HG02642 (cell line): Measurements from ENCODE around the gene EIF5A2.
"Not testable (repeated sequence)": the region's sequence is repeated elsewhere in the genome, so short reads cannot be mapped to it uniquely, and the experiment has no call there.

Experiments used
- ATAC-seq: cut with Tn5 transposase; IDR thresholded peaks from one replicate; pipeline ENCODE4 v1.9.1; 2021; ENCODE audit warnings: mild to moderate bottlenecking; ENCODE audit not compliant: unreplicated experiment, poor library complexity

Gene EIF5A2

DNA sequence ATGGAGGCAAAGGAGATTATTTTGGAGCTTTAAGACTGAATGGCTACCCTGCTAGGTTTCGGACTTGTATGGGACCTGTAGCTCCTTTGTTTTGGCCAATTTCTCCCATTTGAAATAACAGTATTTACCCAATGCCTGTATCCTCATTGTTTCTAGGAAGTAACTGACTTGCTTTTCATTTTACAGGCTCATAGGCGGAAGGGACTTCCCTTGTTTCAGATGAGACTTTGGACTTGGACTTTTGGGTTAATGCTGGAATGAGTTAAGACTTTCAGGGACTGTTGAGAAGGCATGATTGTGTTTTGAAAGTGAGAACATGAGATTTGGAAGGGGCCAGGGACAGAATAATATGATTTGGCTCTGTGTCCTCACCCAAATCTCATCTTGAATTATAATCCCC, 10.5 kb downstream of the EIF5A2 start:
- ATAC-seq, result no peak

DNA sequence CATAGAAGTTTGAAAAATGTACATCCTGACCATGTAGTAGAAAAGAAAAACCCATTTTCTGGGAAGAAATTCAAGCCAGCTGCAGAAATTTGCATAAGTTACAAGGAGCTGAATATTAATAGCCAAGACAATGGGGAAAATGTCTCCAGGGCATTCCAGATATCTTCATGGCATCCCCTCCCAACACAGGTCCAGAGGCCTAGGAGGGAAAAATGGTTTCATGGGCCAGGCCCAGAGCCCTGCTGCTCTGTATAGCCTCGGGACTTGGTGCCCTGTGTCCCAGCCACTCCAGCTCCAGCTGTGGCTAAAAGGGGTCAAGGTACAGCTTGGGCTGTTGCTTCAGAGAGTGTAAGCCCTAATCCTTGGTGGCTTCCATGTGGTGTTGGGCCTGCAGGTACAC, 11.2 kb downstream of the EIF5A2 start:
- ATAC-seq, result not testable (repeated sequence)

DNA sequence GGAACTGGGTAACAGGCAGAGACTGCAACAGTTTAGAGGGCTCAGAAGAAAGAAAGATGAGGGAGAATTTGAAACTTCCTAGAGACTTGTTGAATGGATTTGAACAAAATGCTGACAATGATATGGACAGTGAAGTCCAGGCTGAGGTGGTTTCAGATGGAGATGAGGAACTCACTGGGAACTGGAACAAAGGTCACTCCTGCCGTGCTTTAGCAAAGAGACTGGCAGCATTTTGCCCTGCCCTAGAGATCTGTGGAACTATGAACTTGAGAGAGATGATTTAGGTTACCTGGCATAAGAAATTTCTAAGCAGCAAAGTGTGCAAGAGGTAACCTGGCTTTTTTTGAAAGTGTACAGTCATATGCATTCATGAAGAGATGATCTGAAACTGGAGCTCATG, 11.7 kb downstream of the EIF5A2 start:
- ATAC-seq, result no peak

DNA sequence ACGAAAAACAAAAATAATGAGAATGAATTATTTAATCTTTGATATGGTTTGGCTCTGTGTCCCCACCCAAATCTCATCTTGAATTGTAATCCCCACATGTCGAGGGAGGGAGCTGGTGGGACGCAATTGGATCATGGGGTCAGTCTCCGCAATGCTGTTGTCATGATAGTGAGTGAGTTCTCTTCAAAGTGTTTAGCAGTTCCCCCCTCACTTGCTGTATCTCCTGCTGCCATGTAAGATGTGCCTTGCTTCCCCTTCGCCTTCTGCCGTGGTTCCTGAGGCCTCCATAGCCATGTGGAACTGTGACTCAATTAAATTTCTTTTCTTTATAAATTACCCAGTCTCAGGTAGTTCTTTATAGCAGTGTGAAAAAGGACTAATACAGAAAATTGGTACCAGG, 12.1 kb downstream of the EIF5A2 start:
- ATAC-seq, result not testable (repeated sequence)

DNA sequence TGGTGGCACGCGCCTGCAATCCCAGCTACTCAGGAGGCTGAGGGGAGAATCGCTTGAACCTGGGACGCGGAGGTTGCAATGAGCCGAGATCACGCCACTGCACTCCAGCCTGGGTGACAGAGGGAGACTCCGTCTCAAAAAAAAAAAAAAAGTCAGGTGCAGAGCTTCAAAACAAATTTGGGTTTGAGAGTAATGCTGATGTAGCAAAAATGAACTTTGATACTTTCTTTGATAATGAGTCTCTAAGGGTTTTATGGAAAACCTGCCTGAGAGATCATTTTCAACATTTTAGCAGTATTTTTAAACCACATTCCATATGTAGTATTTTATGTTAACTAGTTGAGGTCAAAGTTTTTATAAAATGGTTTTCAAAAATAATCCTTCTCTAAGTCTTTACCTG, 14.5 kb downstream of the EIF5A2 start:
- ATAC-seq, result no peak

DNA sequence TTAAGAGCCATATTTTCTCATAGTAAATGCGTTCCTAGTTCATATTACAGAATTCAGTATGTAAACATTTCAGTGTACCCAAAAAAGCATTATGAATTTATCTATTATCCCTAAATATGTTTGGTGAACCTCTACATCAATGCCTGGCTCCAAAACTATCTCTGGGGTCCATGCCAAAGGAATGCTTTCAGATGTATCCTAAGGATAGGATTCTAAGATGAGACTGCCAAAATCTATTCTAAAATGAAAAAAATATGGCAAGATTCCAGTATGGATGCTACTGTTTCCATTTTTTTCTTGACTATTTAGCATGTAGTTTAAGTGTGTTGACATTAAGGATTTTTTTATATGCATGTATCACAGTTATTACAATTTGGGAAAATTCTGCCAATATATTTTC, 18.8 kb downstream of the EIF5A2 start:
- ATAC-seq, result no peak

DNA sequence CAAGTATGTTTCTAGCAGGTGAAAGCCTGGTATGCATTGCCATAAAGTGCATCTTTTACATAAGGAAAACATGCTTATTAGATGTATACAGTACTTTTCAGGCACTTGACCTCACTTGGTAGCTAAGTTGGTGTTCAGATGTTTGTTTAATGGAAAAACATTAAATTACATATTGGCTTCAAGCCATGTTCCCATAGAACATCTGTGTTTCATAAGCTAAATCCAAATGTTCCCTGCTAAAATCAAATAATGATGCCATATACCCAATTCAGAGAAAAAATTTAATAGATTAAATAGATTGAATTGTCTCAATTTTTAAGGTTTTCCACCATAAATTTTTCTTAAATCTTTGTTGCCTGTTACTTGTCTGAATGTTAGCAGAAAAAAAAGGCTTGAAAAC, 19.3 kb downstream of the EIF5A2 start:
- no peak for ATAC-seq

DNA sequence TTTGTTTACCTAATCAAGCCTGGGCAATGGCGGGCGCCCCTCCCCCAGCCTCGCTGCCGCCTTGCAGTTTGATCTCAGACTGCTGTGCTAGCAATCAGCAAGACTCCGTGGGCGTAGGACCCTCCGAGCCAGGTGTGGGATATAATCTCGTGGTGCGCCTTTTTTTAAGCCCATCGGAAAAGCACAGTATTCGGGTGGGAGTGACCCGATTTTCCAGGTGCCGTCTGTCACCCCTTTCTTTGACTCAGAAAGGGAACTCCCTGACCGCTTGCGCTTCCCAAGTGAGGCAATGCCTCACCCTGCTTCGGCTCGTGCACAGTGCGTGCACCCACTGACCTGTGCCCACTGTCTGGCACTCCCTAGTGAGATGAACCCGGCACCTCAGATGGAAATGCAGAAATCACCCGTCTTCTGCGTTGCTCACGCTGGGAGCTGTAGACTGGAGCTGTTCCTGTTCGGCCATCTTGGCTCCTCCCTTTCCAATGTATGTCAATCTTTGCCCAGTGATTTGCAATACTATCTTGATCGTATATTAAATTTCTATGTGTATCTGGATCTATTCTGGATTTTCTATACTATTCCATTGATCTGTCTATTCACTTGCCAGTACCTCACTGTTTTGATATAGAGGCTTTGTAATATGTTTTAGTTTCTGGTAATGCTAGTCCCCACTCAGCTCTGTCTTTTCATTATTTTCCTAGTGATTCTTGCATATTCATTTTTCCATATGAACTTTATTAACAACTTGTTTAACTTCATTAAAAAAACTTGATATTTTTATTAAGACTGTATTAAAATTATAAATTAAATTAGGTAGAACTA, 24.1 kb downstream of the EIF5A2 start:
- ATAC-seq, result not testable (repeated sequence)

DNA sequence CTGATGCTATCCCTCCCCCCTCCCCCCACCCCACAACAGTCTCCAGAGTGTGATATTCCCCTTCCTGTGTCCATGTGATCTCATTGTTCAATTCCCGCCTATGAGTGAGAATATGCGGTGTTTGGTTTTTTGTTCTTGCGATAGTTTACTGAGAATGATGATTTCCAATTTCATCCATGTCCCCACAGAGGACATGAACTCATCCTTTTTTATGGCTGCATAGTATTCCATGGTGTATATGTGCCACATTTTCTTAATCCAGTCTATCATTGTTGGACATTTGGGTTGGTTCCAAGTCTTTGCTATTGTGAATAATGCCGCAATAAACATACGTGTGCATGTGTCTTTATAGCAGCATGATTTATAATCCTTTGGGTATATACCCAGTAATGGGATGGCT, 29.7 kb downstream of the EIF5A2 start:
- not testable (repeated sequence) for ATAC-seq

DNA sequence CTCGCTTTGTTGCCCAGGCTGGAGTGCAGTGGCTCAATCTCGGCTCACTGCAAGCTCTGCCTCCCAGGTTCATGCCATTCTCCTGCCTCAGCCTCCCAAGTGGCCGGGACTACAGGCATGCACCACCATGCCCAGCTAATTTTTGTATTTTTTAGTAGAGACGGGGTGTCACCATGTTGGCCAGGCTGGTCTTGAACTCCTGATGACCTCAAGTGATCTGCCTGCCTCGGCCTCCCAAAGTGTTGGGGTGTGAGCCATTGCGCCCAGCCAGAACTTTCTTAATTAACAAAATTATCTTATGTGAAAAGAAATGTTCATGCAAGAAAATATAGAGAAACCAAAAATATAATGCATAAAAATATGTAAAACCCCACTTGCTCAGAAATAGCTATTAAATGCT, 31.1 kb downstream of the EIF5A2 start:
- ATAC-seq, result not testable (repeated sequence)

DNA sequence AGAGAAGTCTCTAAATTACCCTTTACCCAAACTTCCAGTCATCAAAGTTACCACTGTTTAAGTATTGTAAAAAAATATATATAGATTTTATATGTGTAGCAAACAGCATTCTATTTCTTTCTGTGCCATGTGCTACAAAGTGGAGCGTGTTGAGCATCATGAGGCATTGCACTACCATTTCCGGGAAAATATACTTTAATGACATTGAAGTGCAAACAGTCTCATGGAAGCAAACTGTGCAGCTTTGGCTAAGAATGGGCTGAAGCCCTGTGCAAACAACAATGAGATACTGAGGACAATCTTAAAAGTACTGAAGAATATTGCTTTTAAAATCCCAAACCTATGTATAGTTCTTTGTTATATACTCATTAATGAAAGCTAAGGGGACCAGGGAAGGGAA, 31.9 kb downstream of the EIF5A2 start:
- no peak for ATAC-seq

DNA sequence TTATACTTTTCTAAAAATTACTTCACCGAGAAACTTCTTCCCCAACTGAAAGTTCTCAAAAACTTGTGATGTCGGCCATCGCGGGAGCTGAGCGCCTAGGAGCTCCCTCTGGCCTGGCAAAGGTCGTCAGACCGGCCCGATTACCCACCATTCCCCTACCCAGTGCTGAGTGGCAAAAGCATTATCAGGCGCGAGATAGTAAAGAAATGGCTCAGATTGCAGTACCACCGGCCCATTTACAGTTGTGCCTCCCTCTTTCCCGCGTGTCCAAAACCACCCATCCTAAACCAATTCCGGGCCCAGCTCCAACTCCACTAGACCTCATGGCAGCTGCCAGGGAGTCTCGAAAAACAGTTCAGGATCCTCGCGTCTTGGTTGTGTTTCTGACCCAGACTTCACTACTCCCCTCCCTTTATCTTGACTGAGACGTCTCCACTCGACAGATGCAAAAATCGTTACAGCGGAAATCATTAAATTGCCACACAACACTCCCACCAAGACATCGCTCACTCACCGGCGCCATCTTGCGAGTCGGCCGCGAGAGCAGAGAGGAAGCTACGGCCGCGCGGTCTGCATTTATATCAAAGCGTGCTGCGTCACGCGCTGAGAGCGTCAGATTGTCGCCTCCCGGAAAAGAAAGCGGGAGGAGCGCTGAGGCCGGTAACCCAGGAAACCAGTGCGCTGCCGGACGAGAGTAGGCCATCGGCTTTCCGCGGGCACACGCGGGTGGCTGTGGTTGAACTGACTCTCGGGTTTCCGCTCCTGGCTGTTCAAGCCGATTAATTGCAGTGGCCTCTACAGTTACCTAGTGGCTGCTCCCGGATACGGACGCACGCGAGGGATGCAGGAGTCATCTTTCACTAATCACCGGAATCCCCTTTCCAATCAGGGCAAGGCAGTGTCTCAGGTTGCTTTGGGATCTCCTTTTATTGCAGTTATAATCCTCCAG, 38.5 kb downstream of the EIF5A2 start, which contains the start of gene RPL22L1:
Gene RPL22L1, minus strand, starts transcription at position 551 of the 949 bp plus-strand sequence. Its CDS starts 28 bp downstream, at position 523.
- peak; percentile 98 for ATAC-seq

DNA sequence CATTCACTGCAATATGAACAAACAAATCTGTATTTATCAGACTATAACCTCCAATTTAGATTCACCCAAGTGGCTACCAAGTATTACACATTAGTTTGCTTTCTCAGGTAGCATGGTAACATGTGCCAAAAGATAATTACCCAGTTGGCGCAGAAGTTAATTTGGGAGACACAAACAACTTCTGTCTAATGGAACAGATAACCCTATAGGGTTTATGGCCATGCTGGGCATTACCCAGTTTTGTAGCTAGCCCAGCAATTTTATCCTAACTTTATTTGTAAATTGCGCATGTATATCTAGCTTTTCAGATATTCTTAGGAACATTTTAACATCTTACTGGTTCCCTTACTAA, 39.2 kb downstream of the EIF5A2 start:
- ATAC-seq, result no peak

DNA sequence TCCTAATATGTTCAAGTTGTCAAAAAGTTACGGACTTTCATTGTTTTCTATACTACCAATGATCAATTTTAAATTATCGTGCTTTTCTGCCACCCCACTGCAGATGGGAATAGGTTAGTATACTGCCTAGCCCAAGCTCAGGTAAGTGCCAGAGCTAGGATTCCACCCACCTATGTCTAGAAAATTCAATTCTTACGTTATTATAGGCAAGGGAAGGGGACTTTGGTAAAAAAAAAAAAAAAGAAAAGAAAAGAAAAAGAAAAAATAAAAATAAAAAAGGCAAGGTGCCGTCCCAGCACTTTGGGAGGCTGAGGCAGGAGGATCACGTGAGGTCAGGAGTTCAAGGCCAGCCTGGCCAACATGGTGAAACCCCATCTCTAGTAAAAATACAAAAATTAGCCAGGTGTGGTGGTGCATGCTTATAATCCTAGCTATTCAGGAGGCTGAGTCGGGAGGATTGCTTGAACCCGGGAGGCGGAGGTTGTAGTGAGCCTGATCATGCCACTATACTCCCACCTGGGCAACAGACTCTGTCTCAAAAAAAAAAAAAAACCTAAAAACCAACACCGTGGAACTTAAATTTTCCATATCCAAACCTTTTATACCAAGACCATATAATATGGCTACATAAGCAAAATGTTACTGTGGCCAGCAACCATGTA, 39.7 kb downstream of the EIF5A2 start:
- ATAC-seq, result no peak

DNA sequence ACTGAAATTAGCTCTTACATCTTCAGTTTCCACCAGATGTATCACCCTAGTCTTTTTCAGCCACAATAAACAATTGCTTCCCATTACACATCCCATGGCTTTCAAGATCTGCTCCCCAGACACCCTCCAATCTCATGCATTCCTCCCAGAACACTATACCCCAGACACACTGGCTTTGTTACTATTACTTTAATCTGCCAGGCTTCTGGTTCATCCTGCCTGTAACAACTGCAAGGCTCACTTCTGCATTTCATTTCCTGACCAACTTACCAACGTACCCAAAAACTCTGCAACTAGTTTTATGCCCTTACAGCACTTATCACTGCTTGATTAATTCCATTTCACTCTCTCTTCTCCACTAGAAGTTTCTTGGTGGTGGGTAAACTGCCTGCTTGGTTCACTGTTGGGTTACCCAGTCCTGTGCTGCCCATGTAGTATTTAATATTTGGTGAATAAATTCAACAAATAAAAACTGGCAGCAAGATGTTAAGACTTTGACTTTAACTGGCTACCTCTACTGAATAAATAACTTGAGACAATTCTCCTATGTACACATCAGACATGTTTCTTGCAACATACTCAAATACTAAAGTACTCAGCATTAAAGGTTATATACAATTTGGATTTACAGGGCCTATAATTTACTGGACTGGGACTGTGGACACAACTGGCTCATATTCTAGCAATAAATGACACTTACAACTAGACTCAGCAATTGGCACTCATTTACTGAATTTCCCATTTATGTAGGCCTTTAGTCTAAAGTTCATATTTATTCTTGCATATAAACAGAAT, 41.1 kb downstream of the EIF5A2 start:
- ATAC-seq, result no peak

DNA sequence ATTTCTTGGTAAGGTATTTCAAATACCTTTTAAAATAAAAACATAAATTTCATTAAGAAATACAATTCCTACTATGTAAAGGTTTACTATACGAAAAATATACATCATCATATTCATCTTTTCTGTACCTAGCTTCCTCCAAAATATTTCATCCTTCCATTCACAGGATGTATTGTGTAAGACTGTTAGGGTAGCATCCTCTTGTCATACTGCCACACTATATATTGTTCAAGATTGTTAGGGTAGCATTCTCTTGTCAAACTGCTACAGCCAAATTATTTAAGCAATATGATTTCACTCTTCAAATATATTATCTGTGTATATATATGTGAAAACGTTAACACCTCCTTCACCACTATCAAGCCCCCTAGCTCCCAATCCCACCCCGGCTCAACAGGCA, 41.9 kb downstream of the EIF5A2 start:
- ATAC-seq, result no peak

DNA sequence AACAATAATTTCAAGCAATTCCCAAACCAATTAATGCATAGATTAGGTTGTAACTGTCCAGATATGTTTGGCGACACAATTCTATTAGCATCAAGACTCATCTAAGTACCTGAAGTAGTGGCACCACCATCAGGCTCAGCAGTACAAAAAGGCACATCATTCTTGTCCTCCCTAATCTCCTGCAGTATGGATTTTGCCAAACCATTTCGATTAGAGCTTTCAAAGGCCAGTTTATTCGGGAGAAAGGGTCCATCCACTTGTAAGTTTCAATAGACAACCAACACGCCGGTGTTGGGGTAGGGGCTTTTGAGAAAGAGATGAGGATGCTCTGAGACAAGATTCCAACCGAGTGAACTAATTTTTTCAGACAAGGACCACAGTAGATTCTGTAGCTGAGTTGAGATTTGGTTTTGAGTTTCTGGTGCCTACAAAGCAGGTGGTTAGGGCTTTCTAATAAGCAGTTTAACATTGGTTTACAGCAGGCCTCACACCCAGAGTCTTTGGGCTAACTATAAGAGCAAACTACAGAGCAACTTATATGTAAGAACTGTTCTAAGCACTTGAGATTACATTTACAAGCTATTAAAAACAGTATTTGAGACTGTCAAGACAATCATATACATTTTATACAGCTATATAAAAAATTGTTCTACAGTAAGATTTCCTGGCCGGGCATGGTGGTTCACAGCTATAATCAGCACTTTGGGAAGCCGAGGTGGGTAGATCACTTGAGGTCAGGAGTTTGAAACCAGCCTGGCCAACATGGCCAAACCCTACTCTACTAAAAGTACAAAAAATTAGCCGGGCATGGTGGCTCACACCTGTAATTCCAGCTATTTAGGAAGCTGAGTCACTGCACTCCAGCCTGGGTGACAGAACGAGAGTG, 43.0 kb downstream of the EIF5A2 start:
- ATAC-seq, result no peak

DNA sequence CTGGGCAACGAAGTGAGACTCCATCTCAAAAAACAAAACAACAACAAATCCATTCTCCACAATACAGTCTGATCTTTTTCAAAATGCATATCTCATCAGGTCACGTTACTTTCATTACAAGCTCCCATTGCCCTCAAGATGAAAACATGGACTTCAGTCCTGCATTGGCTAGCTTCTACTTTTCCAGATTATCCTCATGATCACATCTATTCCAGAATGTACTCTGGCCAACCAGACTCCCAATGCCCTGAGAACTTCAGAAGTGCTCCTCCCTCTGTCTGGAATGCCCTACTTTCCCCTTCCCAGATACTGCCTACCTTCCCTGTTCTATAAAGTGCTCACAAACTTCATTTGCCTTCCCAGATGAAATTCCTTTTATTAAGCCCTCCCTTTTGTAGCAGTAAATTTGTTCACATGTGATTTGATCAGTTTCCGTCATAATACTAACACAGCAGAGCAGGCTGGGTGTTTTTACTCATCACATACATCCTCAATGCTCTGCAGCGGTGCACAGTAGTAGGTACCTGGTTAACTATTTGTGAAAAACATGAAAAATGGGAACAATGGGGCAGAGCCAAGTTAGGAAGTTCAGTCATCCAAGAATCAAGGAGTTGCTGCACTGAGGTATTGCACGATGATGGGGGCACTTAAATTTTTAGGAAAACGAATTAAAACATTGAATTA, 43.8 kb downstream of the EIF5A2 start:
- no peak for ATAC-seq
